GM18873 (cell line): ENCODE data around the gene C1orf21.

ENCODE experiments used
- ATAC-seq: cut with Tn5 transposase; IDR thresholded peaks from one replicate; pipeline ENCODE4 v1.9.1; 2021; ENCODE audit warnings: mild to moderate bottlenecking, moderate library complexity, moderate number of reproducible peaks; ENCODE audit not compliant: unreplicated experiment, low FRiP score

Gene C1orf21

DNA sequence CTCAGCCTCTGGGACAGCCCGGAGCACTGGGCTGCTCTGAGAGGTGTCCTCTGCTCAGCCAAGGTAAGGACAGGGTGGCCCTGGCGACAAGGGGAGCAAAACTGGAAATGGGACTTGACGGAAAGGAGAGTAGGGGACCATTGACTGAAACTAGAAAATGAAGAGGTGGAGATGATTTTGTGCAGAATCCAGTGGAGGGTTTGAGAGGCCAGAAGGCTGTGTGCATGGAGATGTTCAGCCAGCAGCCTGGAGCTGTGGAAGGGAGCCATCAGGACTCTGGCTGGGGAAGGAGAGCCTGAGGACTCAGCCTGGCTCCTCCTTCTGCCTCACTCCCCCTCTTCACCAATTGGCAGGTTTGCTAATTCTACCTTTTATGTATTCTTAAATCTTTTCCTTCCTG, 253.7 kb downstream of the C1orf21 start:
- ATAC-seq, result no peak

DNA sequence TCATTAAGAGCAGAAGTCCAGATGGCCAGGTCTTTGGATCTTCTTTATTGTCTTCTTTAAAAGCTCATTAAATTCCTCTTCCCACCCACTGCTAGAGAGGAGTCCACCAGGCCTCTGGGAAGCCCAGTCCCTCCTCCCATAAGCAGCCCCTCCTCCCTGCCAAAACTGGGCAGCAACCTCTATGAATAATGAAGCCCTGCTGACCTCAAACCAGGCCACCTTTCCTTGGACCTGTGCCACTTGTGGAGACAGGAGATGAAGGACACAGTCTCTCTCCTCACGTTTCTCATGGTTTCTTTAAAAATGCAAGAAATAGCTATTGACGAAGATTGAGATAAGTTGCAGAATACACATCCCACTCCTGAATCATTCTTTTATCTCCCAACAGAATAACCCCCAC, 255.1 kb downstream of the C1orf21 start:
- ATAC-seq, result no peak

DNA sequence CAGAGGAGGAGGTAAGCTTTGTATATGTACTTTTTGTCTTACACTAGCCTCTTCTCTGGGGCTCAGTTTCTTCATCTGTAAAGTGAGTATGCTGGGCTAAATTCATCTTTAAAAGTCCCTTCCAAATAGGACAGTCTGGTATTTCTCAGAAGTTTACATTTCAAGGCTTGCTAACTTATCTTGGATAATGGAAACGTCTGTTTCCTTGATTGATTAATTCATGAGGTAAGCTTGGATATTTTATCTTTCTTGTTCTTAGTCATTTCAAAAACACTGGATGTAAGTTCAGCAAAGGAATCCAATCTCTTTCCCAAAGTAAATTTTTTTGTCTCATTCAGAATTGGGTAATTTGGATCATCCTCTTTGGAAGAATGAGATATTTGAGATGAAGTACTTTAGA, 256.8 kb downstream of the C1orf21 start:
- ATAC-seq, result no peak

DNA sequence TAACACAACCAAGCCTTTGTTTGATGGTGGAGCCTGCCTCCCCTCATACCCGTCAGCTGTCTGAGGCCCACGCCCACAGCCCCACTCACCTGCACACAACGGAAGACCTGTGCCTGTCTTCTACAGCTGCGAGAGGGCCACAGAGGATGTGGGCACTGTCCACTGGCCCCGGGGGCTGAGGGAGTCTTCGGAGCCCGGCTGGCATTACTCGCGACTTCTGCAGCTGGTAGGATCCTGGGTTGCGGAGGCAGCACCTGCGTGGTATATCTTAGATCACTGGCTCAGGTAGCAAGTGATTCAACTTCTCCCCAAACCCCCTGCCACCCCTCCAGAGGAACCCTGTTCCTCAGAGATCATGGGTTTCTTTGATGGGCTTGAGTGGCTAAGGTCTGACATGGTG, 257.9 kb downstream of the C1orf21 start:
- no peak for ATAC-seq

DNA sequence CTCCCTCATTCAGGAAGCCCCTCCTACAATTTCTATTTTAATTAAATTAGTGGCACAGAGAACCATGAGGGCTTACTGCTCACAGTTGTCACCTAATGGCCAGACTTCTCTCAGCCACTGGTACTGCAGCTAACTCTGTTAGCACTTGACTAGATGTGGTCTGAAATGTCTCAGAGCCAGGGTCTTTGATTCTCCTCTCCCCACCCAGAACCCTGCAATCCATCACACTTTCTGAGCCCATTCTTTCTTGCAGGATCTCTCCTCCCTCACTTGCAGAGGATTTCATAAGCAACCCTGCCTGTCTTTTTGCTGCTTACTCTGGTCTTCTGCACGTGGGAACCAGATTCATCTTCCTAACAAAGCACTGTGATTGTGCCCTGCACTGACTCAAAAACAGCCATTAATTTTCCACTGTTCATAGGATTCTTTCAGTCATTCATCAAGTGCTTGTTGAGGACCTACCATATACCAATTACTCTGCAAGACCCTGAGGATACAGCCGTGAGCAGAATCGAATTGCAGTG, 259.4 kb downstream of the C1orf21 start:
- no peak for ATAC-seq

DNA sequence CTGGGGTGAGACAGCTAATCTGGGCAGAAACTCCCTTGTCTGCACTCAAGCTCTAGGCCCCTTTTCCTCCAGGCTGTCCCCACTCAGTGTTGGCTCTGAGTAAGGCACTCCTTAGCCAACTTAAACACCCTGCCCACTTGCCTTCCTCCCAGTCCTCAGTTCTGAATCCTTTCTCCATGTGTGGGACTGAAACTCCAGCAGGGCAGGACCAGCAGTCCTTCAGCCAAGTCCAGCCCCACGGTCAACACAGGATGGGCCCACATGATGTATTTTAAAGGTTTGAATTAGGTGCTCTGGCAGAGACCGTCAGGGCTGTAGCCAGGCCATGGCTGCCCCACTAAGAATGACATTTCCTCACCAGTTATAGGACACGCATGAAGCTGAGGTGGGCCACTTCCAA, 260.0 kb downstream of the C1orf21 start:
- no peak for ATAC-seq

DNA sequence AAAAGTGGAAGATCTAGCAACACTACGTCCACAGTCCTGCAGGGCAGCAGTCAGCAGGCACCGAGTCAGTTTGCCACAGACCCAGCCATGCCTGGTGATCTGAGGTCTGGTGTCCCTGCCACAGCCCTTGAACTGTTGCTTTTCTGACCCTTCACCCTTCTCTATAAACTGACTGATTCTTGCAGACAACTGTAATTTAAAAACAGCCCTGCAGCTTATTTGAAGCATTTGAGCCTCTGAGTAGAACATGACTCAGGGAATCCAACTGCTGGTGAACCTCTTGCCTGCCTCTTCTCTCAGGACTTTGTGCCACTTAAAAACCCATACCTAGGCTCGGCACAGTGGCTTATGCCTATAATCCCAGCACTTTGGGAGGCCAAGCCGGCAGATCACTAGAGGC, 260.6 kb downstream of the C1orf21 start:
- no peak for ATAC-seq

DNA sequence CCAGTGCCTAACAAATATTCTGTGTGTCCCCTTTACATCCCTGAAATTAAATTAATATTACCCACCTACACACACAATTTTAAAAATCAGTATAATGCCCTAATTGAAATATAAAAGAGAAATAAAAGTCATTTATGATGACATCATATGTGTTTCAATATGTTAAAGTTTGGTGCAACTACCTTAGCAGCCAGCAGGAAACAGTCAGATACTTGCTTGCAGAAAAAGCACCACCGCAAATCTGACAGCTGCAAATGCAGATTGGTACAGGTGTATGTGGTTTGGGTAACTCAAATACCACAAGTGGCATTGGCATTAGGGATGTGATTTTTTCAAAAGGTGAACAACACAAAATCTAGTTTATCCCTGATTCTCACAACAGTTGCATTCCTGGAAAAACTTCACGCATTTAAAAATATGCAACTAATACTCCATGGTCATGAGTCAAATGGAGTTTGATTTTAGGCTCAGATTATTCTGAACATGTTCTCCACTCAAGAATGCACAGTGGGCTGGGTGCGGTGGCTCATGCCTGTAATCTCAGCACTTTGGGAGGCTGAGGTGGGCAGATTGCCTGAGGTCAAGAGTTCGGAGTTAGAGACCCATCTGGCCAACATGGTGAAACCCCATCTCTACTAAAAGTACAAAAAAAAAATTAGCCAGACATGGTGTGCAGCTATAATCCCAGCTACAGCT, 261.5 kb downstream of the C1orf21 start:
- ATAC-seq, result no peak

DNA sequence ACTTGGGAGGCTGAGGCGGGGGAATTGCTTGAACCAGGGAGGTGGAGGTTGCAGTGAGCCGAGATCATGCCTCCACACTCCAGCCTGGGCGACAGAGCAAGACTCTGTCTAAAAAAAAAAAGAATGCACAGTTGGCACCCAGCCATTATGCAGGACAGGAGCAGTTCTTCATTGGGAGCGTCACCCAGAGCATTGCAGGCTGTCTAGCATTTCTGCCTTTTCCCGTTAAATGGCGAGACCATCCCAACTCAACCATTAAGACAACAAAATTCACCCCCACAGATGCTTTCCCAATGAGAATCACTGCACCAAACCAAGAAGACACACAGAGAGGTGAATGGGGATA, 262.0 kb downstream of the C1orf21 start:
- ATAC-seq, result no peak

DNA sequence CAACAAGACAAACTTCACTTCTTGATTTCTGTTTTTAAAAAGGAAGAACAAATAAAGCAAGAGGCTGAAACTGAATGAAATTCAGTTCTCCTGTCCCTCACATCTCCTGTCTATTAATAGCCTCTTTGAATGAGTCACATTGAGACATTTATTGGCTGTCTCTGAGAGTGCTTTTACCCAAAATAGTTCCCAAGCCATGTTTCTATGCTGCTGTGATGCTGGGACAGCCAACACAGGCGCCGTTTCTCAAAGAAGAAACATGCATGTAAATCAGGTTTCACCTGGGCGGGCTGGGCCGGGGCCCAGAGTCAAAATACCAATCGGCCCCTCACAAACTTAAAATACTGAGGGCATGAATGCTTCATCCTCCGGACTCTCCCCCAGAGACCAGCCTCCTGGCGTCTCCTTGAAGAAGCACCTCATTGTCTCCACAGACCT, 262.6 kb downstream of the C1orf21 start:
- peak; percentile 92 for ATAC-seq

DNA sequence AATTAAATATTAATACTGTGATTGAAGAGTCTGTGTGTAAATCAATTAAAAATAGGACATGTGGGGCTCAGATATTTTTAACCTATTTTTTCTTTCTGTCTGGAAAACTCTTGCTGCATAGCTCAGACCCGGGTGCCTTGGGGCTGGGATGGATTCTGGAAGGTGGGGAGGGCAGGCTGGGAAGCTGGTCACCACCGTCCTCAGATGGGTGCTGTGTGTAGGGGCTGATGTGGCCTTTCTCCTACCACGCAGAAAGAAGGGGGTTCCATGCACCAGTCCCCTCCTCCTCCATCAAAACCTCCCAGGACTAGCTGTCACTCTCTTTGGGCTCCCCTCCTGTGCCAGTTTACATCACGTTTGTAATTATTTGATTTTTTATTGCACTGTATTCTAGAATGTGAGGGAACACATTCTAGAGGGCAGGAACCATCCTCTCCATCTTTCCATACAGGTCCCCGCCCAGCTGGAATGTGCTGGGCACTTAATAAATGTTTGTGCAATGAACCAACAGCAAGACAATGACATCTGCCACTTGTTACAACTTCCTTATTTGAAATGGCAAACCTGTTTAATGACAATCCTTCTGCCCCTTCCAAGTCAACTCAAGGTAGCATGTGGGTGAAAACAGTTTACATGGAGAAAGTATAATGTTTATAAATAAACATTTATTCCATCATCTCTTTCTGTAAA, 263.5 kb downstream of the C1orf21 start:
- ATAC-seq, result no peak

DNA sequence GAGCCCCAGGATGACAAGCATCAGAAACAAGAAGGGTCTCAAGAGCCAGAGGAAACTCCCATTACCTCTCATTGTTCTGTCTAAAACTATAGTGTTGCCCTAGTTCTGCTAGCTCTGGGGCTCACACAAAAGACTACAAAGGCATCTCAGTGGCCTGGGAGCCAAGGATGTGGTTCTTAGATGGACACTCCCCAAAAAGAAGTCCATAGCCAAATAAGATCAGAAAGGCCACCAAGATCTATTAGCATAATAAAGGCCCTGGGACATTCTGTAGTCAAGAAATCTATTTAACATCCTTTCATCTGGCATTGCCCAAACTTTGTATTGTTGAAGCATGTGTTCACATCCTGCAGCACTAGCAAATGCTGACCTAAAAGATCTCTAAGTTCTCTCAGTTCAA, 268.4 kb downstream of the C1orf21 start:
- ATAC-seq, result no peak

DNA sequence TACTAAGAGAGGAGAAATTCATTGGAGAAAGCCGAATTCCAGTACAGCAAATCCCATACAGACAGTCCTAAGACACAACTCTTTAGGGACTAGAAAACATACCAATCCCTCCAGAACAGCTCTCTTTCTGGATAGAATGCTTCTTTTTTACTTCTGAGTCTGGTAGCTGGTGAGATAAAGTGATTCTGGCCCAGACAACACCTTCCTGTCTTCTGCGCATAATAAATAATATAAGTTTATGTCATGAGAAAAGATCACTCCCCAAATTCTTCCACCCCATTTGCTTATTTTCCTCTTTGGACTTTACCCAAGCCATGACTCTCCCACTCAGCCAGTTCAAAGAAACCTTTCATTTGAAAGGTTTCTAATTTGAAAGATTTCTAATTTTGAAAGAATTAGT, 269.4 kb downstream of the C1orf21 start:
- no peak for ATAC-seq

DNA sequence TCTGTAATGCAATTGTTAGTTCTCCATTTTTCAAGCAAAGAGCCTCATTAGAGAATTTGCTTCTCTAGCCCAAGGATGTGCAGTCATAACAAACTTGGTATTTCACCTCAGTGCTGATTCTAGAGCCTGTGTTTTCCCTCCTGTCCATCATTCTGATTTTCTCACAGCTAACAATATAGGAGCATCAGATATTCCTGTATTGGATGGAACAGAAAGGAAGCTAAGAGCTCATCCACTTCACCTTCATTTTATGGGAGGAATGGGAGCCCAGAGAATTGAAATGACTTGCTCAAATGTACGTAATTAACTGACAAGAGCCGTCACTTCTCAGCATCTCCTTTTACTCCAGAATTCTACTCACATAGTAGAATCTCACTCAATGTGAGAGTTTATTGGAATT, 271.2 kb downstream of the C1orf21 start:
- no peak for ATAC-seq

DNA sequence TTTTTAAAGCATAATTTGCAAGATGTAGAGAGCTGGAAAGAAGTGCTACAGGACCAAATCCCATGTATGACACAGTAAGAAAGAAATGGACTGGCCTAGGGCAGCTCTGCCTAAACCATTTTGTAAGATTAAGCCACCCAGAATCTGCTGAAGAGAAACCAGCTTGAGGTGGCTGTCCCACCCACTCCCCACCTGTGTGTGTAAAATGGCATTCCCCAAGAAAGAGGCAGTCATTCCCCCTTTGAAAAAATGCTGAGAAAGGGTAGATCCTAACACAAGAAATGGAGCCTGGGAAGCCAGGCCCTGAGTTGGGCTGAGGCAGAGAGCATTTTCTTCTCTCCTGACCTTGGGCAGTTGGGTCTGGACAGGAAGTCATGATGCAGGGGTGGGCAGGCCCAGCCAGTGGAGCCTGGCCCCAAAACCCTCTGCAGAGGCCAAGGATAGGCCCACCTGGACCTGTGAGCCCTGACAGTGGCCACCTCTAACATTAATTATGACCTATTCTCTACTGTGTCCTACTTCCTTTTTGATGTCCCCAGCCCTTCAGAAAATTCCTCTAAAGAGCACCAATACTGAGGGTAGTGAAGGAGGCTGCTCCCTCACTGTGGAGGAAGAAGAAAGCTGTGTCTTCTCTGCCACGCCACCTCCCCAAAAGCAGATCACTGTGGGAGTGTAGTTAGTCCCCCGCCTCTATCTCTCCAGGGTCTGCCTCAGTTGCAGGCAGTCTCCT, 273.8 kb downstream of the C1orf21 start:
- ATAC-seq, result no peak

DNA sequence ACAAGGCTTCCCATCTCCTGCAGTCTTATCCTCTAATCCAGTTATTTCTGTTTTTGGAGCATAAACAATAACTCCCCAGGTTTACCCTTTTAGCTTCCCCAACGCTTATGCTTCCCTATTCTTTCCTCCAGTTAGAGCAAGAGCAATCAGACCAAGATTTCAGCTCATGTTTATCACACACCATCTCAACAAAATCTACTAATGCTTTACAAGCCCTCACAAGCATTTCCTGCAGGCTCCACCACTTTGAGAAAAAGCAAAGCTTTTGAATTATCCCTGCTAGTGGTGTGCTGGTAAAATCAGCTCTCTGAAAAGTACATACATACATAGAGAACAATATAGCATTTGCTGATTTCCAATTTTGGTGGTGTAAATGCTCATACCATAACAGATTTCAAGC, 275.0 kb downstream of the C1orf21 start:
- no peak for ATAC-seq

DNA sequence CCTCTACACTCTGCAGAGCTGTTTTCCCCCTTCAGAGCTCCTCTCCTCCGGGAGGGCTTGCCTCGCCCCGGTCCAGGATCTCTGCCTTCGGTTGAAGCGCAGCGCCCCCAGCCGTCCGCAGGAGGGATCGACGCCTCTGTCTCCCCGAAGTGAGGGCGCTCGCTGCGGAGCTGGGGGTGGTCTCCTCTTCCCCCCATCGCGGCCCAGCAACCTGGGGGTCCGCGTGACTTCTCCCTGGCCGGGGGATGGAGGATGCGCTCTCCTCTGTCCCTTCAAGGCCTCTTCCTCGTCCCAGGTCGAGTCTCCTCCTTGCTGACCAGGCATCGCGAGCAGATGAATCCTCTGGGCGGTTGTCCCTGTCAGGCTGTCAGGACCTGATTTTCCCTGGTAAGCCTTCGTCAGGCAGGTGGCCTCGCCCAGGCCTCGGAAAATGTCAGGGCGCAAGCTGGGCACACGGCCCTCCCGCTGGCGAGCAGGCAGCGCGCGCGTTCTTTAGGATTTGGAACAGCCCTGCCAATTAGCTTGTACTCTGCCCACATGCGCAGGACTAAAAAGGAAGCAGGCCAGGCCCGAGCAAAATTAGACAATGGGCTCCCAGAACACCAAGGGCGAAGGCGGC, 277.3 kb downstream of the C1orf21 start:
- ATAC-seq, result no peak

DNA sequence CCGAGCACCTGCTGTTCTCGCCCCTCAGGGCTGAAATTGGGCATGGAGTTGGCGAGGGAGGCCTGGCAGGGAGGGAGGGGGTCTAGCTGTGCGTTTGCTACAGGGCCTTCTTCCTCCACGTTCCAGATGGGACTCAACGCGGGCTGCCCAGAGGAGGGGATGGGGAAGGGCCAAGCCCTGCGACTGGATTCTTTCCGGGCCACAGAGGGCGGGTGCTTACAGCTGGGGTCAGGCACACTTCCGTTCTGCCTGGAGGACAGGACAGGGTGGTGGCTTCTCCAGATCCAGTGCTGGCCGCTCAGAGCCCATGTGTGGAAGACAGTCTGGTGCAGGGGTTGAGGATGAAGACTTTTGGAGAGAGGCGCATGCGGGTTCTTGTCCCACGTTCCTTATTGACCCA, 277.8 kb downstream of the C1orf21 start:
- no peak for ATAC-seq

DNA sequence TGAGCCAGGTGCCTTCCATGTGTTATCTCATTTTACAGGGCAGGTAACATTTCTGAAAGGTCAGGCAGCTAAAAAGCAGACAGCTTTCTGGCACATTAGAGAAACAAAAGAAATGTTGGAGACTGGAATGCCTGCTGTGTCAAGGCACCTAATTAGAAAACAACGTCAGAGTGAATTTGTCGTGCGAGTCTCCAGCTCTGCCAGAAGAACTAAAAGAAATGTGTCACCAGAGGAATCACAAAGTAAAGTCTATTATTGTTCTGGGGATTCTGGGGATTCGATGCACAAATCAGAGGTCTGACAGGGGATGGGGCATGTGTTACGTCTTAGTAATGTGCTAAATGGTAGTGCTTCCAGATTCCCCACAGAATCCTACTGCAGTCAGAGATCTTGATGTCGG, 278.5 kb downstream of the C1orf21 start:
- ATAC-seq, result no peak

DNA sequence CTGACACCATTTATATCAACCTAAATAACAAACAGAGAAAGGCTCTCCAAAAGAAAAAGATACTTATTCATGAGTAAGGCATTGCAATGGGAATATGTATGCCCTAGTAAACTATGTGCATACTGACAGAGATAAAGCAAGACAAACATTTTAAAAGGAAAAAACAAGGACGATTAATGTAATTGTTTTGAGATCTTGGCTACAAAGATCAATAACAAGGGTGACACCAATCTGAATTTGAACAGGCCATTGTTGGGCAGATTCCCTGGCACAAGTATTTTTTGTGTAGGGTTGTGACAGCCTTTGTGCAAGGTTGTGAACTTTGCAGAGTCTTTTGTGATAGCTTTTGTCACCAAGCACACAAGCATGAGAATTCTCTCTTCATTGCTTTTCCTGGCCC, 282.6 kb downstream of the C1orf21 start:
- ATAC-seq, result no peak
